COR-L47 (cell line): ENCODE data around the gene ZNF441.
"Not testable (repeated sequence)": the region's sequence is repeated elsewhere in the genome, so short reads cannot be mapped to it uniquely, and the experiment has no call there.

Source experiments
- DNase-seq: peaks from one replicate; lab custom pipeline; 2025; lab: John Stamatoyannopoulos, UW

The ZNF441 gene

GRCh38 chr19:11780431-11781020 is 13.7 kb downstream of the ZNF441 start:
- no peak for DNase-seq

- no peak for DNase-seq
These were observed 14.7 kb downstream of the ZNF441 start for GRCh38 chr19:11781295-11782057.

- no peak for DNase-seq
These were observed 17.0 kb downstream of the ZNF441 start for GRCh38 chr19:11783767-11784166.

GRCh38 chr19:11784356-11784755 is 17.6 kb downstream of the ZNF441 start:
- no peak for DNase-seq

- no peak for DNase-seq
These were observed 20.7 kb downstream of the ZNF441 start for GRCh38 chr19:11787536-11787935.

- no peak for DNase-seq
These were observed 26.1 kb downstream of the ZNF441 start for GRCh38 chr19:11792942-11793341.

- DNase-seq: peak; percentile 94
These were observed 30.7 kb downstream of the ZNF441 start for GRCh38 chr19:11797491-11797890.

- DNase-seq: peak; percentile 92
These were observed 31.9 kb downstream of the ZNF441 start, which contains the start of gene ZNF491 for GRCh38 chr19:11798391-11799330. Gene ZNF491, plus strand, starts transcription at chr19:11798523. Its CDS starts 7,431 bp downstream, at chr19:11805954.

- DNase-seq: no peak
These were observed 39.7 kb downstream of the ZNF441 start for GRCh38 chr19:11806354-11807098.

GRCh38 chr19:11807099-11807380 is 40.2 kb downstream of the ZNF441 start:
- DNase-seq: no peak

- DNase-seq: no peak
These were observed 46.9 kb downstream of the ZNF441 start for GRCh38 chr19:11813703-11814028.

- DNase-seq: peak; percentile 94
These were observed 47.4 kb downstream of the ZNF441 start, which contains the start of gene ZNF440 for GRCh38 chr19:11814029-11814699. Gene ZNF440, plus strand, starts transcription at chr19:11814273. Its CDS starts 175 bp downstream, at chr19:11814448.

GRCh38 chr19:11814700-11815035 is 47.9 kb downstream of the ZNF441 start:
- DNase-seq: no peak

- no peak for DNase-seq
These were observed 54.8 kb downstream of the ZNF441 start for GRCh38 chr19:11821474-11822109.

- not testable (repeated sequence) for DNase-seq
These were observed 62.4 kb downstream of the ZNF441 start for GRCh38 chr19:11828957-11829876.

- no peak for DNase-seq
These were observed 65.6 kb downstream of the ZNF441 start for GRCh38 chr19:11832253-11832912.

GRCh38 chr19:11833541-11833940 is 66.7 kb downstream of the ZNF441 start:
- DNase-seq: no peak
